Hematopoietic multipotent progenitor cell treated with erythropoietin and hydrocortisone succinate and interleukin-3 and kit ligand, for 4 days (in vitro differentiated cells): ENCODE results near the gene CNTF.
A peak's percentile ranks its signal among the peaks of the same experiment; 100 is the strongest.

Experiments
- DNase-seq: peaks from one replicate; pipeline ENCODE4 v3.0.0-alpha.2; 2015

CNTF gene

DNA sequence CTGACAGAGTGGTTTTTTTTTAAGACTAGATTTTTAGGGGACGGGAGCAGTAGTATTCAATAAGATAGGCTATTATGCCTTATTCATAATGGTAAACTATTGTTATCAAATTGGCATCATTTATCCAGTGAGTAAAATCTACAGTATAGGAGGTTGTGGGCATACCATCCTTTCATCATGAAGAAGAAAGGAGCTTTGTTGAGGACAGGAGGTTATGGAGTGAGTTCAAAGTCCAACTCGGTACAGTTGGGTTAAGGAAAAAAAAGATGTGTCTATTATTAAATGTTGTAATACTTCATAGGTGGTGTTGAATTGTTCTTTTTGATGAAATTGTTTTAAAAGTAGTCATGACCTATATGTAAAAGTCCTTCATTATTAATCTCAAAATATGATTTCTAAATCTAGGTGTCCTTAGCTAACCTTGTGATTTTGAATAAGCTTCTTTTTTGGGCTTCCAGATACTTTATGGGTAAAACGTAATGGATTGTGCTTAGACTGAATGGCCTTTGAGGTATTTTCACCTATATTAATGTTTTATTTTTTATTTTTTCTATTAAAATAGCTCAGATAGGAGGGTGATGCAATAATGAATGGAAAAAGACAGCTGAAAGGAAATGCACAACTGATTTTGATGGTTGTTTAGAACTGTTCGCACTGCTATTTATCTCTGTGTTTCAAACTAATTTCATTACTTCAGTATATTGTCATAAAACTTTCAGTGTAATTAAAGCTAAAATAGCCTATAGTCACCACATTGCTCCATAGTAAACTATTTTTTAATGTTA is 15.3 kb upstream of the CNTF start:
- no peak for DNase-seq

GRCh38 chr11:58608331-58608730 is 14.1 kb upstream of the CNTF start:
- no peak for DNase-seq

DNA sequence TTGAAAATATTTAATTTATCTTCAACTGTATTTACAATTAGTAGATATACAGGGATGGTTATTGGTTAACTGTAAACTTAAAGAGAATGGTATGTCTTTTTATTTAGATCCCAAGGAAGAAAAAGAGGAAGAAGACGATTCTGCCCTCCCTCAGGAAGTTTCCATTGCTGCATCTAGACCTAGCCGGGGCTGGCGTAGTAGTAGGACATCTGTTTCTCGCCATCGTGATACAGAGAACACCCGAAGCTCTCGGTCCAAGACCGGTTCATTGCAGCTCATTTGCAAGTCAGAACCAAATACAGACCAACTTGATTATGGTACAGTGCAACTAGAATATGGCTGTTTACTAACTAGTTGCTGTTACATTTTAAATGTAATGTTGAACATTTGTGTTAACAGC is 12.7 kb upstream of the CNTF start:
- peak; percentile 36 for DNase-seq

DNA sequence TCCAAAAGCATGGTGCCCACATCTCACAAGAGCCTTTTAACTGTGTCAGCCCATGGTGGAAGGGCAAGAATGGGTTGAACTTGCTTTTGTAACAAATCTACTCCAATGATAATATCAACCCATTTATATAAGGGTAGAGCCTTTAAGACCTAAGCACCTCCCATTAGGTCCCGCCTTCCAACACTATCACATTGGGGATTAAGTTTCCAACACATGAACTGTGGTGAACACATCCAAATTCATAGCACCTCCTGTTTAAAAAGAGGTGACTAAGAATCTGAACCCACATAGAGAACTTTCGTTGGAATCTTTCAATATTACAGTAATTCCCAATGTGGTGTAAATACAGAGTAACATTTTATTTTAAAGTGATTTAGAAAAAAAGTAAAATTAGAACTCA is 9.2 kb upstream of the CNTF start:
- no peak for DNase-seq

DNA sequence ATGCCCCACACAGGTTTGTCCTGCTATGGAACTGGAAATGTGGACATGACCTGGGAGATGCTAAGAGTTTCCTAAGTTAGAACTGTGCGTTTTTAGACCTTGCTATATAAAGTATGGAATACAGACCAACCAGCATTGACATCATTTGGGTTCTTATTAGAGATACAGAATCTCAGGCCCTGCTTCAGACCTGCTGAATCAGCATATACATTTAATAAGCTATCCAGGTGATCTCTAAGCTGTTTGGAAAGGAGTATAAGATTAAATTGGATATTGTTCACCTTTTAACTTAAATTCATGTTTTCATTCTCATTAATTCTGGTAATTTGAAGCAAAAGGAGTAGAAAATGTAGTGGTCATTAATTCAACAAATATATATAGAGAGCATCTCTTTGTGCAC is 6.9 kb upstream of the CNTF start:
- no peak for DNase-seq

GRCh38 chr11:58616594-58616993 is 5.9 kb upstream of the CNTF start:
- peak; percentile 48 for DNase-seq

DNA sequence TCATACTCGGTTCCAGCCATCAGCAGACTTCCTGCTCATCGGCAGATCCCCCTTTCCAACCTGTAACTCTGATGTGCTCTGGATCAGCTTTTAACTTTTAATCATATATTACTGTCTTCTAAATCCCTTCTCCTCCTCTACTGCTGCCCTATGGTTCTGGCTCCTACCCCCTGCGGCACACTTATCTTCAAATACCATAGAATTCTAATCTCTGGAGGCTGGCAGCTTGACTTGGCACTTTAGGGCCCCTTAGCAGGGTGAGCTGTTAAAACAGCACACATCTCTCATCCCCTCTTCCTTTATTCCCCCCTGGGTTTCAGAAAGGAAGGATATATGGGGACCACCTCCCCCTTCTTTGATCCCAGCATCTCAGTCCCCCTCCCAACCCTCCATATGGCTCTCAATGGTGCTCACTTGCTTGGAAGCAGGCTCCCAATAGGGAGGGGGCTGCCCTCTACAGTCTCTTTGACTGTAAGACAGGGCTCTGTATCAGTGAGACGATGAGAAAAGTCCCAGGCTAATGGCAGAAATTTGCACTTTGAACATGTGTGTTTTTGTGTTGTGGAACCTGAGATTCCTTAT is 4.4 kb upstream of the CNTF start:
- DNase-seq: peak; percentile 61

GRCh38 chr11:58621586-58622262 is 741 bp upstream of the CNTF start:
- no peak for DNase-seq

DNA sequence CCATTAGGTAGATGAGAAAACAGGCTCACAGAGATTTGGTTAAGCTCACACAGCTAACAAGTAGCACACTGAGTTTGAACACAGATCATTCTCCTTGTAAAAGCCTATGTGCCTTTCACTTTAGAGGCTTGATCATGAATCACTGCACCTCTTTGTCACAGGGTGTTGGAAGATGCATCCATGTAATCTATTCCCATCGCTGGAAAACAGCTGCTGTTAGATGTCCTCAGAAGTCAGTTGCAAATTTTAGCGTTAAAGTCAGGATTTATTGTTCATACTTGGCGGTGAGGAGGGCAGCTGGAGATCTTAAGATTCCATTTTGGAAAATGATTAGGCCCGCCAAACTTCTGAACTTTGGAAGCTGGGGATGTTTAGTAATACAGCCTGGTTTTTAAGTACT is 2.6 kb downstream of the CNTF start:
- DNase-seq: no peak

DNA sequence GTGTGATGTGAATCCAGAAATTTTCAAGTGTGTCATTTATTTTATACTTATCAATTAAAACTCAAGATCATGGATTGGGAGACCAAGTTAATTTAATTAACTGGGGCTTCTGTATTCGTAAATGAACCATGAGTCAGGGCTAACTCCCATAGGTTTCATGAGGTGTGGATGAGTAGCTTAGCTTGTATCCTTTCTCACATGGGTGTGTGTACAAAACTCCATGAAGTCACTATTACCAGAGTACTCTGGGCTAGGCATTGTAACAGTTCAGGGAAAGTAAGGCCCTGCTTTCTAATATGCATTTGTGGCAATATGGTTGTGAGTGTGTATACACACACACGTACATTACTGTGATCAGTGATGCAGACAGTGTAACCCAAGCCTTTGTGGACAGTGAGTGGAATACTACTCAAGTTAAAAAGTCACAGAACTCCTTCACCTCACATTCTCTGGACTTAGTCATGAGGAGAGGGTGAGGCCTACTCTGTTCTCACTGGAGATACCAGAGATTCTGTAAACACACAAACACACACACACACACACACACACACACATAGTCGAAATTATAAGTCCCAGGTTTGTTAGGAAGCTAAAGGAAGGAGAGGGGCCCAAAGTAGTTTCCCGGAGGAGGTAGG is 3.5 kb downstream of the CNTF start:
- DNase-seq: no peak

- peak; percentile 13 for DNase-seq
Observed at GRCh38 chr11:58626934-58627483, 4.5 kb downstream of the CNTF start.

DNA sequence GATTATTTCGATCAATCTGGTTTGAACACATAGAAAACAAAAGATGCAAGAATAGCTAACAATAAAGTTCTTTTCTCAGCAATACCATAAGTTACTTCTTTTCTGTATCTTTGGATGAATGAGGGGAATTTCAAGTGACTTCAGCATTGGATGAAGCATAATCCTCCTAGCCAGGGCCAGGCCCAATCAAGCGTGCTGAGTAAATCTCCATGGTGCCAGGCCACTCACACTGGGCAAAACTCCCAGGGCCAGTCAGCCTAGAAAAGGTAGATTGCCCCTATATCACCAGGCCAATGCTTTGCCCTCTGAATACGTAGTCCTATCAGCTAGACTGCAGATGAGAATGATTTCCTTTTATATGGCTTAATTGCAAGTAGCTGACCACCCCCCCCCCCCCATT is 6.0 kb downstream of the CNTF start:
- DNase-seq: no peak

GRCh38 chr11:58629857-58630256 is 7.4 kb downstream of the CNTF start:
- peak; percentile 83 for DNase-seq

- DNase-seq: no peak
Observed at GRCh38 chr11:58631378-58631777, 8.9 kb downstream of the CNTF start.

- DNase-seq: no peak
Observed at GRCh38 chr11:58632510-58632909, 10.0 kb downstream of the CNTF start.

- DNase-seq: no peak
Observed at GRCh38 chr11:58636587-58636986, 14.1 kb downstream of the CNTF start.

- no peak for DNase-seq
Observed at GRCh38 chr11:58637371-58637770, 14.9 kb downstream of the CNTF start.

DNA sequence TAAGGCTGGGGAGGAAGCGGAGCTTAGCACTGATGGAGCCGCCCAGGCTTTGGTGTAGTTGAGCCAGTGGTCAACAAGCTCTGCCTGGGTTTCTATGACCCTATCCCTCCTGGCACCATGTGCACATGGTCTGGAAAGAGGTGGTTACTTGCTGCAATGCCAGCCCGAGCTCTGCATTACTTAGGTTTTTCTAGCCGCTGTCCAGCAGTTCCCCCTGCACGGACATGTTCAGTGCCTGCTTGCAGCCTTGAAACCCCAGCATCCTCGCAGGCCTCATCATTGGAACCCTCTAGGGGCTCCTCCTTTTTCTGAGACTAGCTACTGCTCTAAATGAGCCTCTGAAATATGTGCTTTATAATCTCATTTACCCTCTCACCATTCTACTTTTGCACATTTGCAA is 16.6 kb downstream of the CNTF start:
- no peak for DNase-seq

DNA sequence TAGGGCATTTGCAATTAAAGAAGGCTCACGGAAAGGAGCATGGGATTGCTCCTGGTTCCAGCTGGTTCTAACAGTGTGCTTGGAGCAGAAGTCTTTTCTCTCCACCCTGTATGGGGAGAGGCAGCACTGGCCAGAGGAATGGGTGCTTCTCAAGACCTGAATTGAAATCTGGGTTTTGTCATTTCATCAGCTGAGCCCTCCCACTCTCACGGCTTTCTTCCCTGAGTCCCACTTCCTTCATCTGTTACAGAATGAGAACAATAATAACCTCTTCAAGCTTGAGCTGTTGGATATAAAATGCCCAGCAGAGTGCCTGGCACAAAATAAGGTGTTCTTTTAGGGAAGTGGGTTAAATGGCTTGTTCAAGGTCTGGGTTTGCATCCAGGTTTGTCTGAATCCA is 17.2 kb downstream of the CNTF start:
- DNase-seq: no peak

DNA sequence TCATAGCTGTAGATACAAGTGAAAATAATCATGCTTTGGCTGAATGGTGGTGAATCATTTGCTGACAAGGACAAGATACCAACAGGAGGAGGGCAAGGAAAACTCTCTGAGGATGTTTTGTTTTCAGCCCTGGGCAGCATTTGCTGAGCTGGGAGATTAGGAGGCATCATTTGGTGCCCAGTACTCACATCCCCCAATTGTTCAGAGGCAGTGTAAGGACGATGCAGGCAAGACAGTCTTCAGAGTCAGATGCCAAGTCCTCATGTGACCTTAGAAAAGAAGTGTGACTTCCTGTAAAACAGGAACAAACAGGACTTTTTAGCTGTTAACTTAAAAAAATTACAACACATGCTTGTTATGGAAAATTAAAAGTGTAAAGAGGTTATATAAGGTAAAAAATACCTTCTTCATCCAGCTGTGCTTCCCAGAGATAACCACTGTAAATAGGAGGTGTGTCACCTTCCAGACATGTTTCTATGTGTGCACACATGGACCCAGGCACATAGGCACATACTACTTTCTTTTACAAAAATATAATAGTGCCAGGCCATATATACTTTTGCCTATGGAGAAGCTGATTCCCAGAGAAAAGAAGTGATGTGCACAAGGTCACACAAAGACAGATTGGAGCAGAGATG is 18.0 kb downstream of the CNTF start:
- DNase-seq: peak; percentile 53

DNA sequence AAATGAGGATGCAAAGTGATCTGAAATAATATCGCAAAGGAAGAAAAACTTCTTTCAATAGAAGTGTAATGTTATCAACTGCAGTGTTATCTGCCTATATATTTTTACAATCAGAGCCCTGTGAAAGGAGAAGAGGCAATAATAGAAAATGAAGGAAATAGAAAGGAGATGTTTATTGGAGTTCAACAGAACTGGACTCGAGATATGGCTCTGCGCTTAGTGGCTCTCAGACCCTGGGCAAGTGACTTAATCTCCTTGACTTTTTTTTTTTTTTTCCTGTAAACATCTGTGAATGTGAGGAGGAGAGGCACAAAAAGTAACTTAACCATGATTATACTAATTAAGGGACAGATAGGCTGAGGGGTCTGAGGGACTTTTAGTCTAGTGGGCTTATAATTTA is 18.9 kb downstream of the CNTF start:
- DNase-seq: no peak

- no peak for DNase-seq
Observed at GRCh38 chr11:58641803-58642581, 19.5 kb downstream of the CNTF start.
